Psoas muscle (tissue), 8 donors: Measurements from ENCODE around the gene SLC36A3. TPM values are rescaled to one million over a fixed set of nuclear protein-coding genes. Genes with fewer than 3 reads are reported as not detected.
"Not testable (repeated sequence)": the region's sequence is repeated elsewhere in the genome, so short reads cannot be mapped to it uniquely, and the experiment has no call there.

Source experiments
- ATAC-seq, 4 donors: fragments of 200-7000 bp; cut with Tn5 transposase; one replicate each; pipeline ENCODE4 v1.9.1; 2020; ENCODE audit warnings: moderate library complexity in 3 of 4, mild to moderate bottlenecking in 2 of 4
- DNase-seq, 2 donors: peaks; one replicate each; pipeline ENCODE4 v3.0.0-alpha.2; 2020
- H3K27ac ChIP-seq: fragments of 200-600 bp; one replicate; pipeline ENCODE4 v1.8.0; 2022
- H3K27me3 ChIP-seq, 3 donors: fragments of 200-600 bp in 1 of 3; one replicate each; pipeline versions ENCODE4 v1.6.1 to v1.8.0; 2013 to 2022; ENCODE audit warnings: low read length in 2 of 3, mild to moderate bottlenecking in 2 of 3, moderate library complexity in 1 of 3; ENCODE audit not compliant: insufficient read depth in 3 of 3
- H3K36me3 ChIP-seq, 2 donors: fragments of 200-600 bp in 1 of 2; one replicate each; pipeline versions ENCODE4 v1.6.1 to v1.8.0; 2013 to 2022; ENCODE audit warnings: low read depth in 1 of 2, mild to moderate bottlenecking in 1 of 2, moderate library complexity in 1 of 2; ENCODE audit not compliant: insufficient read depth in 1 of 2
- H3K4me1 ChIP-seq: fragments of 200-600 bp; one replicate; pipeline ENCODE4 v1.8.0; 2022
- H3K4me3 ChIP-seq: fragments of 200-600 bp; one replicate; pipeline ENCODE4 v1.8.0; 2022; ENCODE audit warnings: mild to moderate bottlenecking
- H3K9me3 ChIP-seq: fragments of 200-600 bp; one replicate; pipeline ENCODE4 v1.8.0; 2022
- CTCF ChIP-seq: fragments of 200-600 bp; IDR thresholded peaks from one replicate; pipeline ENCODE4 v1.8.0; 2022; ENCODE audit warnings: antibody characterized with exemption
- WGBS, 3 donors: extraction: QIAGEN DNeasy Blood & Tissue Kit; methylation state at CpG; one replicate each; pipeline versions ENCODE4 v1.1.6 to v1.1.7; 2013; 5-methylcytosine and 5-hydroxymethylcytosine counted together
- intact Hi-C, 2 donors: fragments of 100-400 bp; cut with DNase I; formaldehyde crosslinking; loops; one replicate each; pipeline versions ENCODE4 v1.11.0 to v1.14.2; 2022
- polyA plus RNA-seq, 3 donors: library from polyadenylated mRNA; stranded (reverse); fragments of 200-250 nt; gene quantifications; one replicate each; pipeline ENCODE4 v1.2.3, GENCODE V29; 2013
- total RNA-seq, 4 donors: library from RNA; stranded (reverse); fragmentation: NEBNext Ultra II Directional in 2 of 4; extraction: Animal tissue kit (Norgen Biotek cat#: 25700) in 2 of 4; gene quantifications; one replicate each; pipeline versions ENCODE4 v1.2.1 to v1.2.4, GENCODE V29; 2021 to 2023
- donor health status: healthy with polysubstance abuse.
- donor health status: DM: no; HTN: no; CAD: no; lungs with moderate emphysema.
- donor health status: Bipolar disorder and iron deficiency.
- donor health status: healthy.
- donor health status: DM: yes; HTN: yes; CAD: no.
- donor health status: DM: no; HTN: no; CAD: no.
- donor health status: DM: no; HTN: no; CAD: no.
- donor health status: DM: yes; HTN: yes; CAD: no.

The SLC36A3 gene
- total and polyA plus RNA-seq, 7 donors = not detected

DNA sequence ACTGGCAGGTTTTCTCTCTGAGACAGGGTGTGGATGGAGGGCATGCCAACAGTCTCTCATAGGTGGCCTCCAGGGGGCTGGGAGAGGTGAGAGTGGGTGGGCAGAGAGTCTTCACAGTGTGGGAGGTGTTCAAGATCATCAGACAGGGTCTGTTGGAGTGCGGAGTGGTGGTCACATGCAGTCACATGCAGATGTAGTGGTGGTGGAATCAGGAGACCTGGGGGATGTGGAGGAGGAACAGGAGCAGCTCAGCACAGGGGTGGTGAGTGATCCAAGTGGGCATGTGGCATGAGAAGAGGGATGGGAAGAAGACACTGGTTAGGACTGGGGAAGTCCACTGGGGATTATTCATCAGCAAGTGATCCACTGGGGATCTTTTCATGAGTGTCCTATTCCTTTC lies 44.8 kb downstream of the SLC36A3 start:
- intact Hi-C loops = no loop called here
- peaks cover 0 to 21% of the 10 kb centered on the region in 2 donors for H3K36me3 ChIP-seq
- DNase-seq (no peak), ATAC-seq (no peak)
- no peaks in the 10 kb centered on the region for H3K9me3 ChIP-seq
- peaks cover 28% of the 10 kb centered on the region for H3K4me1 ChIP-seq
- no peak for TF ChIP-seq CTCF
- no peaks in the 10 kb centered on the region for H3K27me3 ChIP-seq
- no peak overlapping the region for H3K4me3 ChIP-seq
- H3K27ac ChIP-seq = no peak overlapping the region
- WGBS, 3 donors = 0 to 95% (median 46%) methylated on average over 1 of the region's 1 CpG

- peaks cover 29% of the 10 kb centered on the region for H3K4me1 ChIP-seq
- peaks cover 0 to 21% of the 10 kb centered on the region in 2 donors for H3K36me3 ChIP-seq
- no peak overlapping the region for H3K4me3 ChIP-seq
- 90 to 92% (median 91%) methylated on average over 7 of the region's 7 CpGs for WGBS, 3 donors
- H3K27me3 ChIP-seq = no peaks in the 10 kb centered on the region
- ATAC-seq = no peak
- no peak for DNase-seq
- H3K9me3 ChIP-seq = no peaks in the 10 kb centered on the region
- H3K27ac ChIP-seq = no peak overlapping the region
- intact Hi-C loops = no loop called here
- no peak for TF ChIP-seq CTCF
Observed at GRCh38 chr5:151258201-151258611, 45.4 kb downstream of the SLC36A3 start.

GRCh38 chr5:151257731-151258181 lies 45.8 kb downstream of the SLC36A3 start:
- no peak for ATAC-seq
- TF ChIP-seq CTCF = no peak
- intact Hi-C loops = no loop called here
- no peak overlapping the region for H3K4me3 ChIP-seq
- H3K9me3 ChIP-seq = no peaks in the 10 kb centered on the region
- no peak overlapping the region for H3K27ac ChIP-seq
- H3K4me1 ChIP-seq = peaks cover 28% of the 10 kb centered on the region
- peaks cover 0 to 21% of the 10 kb centered on the region in 2 donors for H3K36me3 ChIP-seq
- 75 to 83% (median 79%) methylated on average over 5 of the region's 5 CpGs for WGBS, 3 donors
- no peak for DNase-seq
- H3K27me3 ChIP-seq = no peaks in the 10 kb centered on the region

GRCh38 chr5:151255621-151256286 lies 47.8 kb downstream of the SLC36A3 start:
- no peak overlapping the region for H3K27ac ChIP-seq
- WGBS, 3 donors = 88 to 98% (median 89%) methylated on average over 3 of the region's 3 CpGs
- peaks cover 27% of the 10 kb centered on the region for H3K4me1 ChIP-seq
- DNase-seq (no peak), ATAC-seq (no peak)
- no peak overlapping the region for H3K4me3 ChIP-seq
- no peaks in the 10 kb centered on the region for H3K27me3 ChIP-seq
- intact Hi-C loops = no loop called here
- TF ChIP-seq CTCF = no peak
- peaks cover 0 to 9% of the 10 kb centered on the region in 2 donors for H3K36me3 ChIP-seq
- no peaks in the 10 kb centered on the region for H3K9me3 ChIP-seq

- intact Hi-C loops, H3K27me3 ChIP-seq, H3K27ac ChIP-seq, H3K36me3 ChIP-seq, ATAC-seq, H3K4me3 ChIP-seq, DNase-seq, H3K9me3 ChIP-seq: not testable (repeated sequence)
- H3K4me1 ChIP-seq = peaks cover 27% of the 10 kb centered on the region
- 97 to 99% (median 98%) methylated on average over 5 of the region's 5 CpGs for WGBS, 3 donors
Observed at GRCh38 chr5:151254990-151255389, 48.6 kb downstream of the SLC36A3 start.
